Activated T-cell treated with anti-CD3 and anti-CD28 coated beads, Interleukin-2, amount 50 U/mL, for 72 hours (primary cell): ENCODE measurements around the gene ENDOU. TPM values are rescaled to one million over a fixed set of nuclear protein-coding genes. Genes with fewer than 3 reads are reported as not detected.
A peak's percentile ranks its signal among the peaks of the same experiment; 100 is the strongest.

Experiments used
- ATAC-seq, 2 donors: fragments of 150-1000 bp; cut with Tn5 transposase; replicated peaks in 1 of 2; 2 replicates each; pipeline ENCODE4 v1.10.0; 2021; ENCODE audit warnings: moderate library complexity in 2 of 2, mild to moderate bottlenecking in 1 of 2
- DNase-seq, 2 donors: peaks; one replicate each; pipeline ENCODE4 v3.0.0; 2021 to 2022; ENCODE audit warnings: mixed read lengths in 1 of 2
- H3K27ac Mint-ChIP-seq: one replicate; pipeline ENCODE4 v1.8.0; 2022; ENCODE audit warnings: mild to moderate bottlenecking, moderate library complexity, mixed read lengths
- H3K27me3 Mint-ChIP-seq: one replicate; pipeline ENCODE4 v1.8.0; 2022; ENCODE audit warnings: low read depth, mixed read lengths
- H3K36me3 Mint-ChIP-seq, 2 donors: one replicate each; pipeline ENCODE4 v1.8.0; 2022; ENCODE audit warnings: mixed read lengths in 2 of 2, mild to moderate bottlenecking in 1 of 2; ENCODE audit not compliant: insufficient read depth in 2 of 2
- H3K4me1 Mint-ChIP-seq: one replicate; pipeline ENCODE4 v1.8.0; 2022; ENCODE audit warnings: low read depth, mixed read lengths
- H3K4me3 Mint-ChIP-seq, 2 donors: one replicate each; pipeline ENCODE4 v1.8.0; 2022; ENCODE audit warnings: mild to moderate bottlenecking in 2 of 2, mixed read lengths in 2 of 2, moderate library complexity in 2 of 2
- H3K9me3 Mint-ChIP-seq, 2 donors: one replicate each; pipeline ENCODE4 v1.8.0; 2022; ENCODE audit warnings: mixed read lengths in 2 of 2
- total RNA-seq, 2 donors: library from RNA; stranded (reverse); gene quantifications; one replicate each; pipeline ENCODE4 v1.2.3, GENCODE V29; 2022

ENDOU gene
- total RNA-seq, 2 donors from 2014 or later, result 0.26 to 0.44 TPM

GRCh38 chr12:47735649-47736048 lies 10.4 kb upstream of the ENDOU start:
- DNase-seq (no peak), ATAC-seq (no peak)
- H3K27me3 Mint-ChIP-seq, result no peaks in the 10 kb centered on the region
- H3K27ac Mint-ChIP-seq, result no peak overlapping the region
- H3K36me3 Mint-ChIP-seq, result no peaks in the 10 kb centered on the region
- no peaks in the 10 kb centered on the region for H3K9me3 Mint-ChIP-seq
- peaks cover 7% of the 10 kb centered on the region for H3K4me1 Mint-ChIP-seq
- no peak overlapping the region for H3K4me3 Mint-ChIP-seq

DNA sequence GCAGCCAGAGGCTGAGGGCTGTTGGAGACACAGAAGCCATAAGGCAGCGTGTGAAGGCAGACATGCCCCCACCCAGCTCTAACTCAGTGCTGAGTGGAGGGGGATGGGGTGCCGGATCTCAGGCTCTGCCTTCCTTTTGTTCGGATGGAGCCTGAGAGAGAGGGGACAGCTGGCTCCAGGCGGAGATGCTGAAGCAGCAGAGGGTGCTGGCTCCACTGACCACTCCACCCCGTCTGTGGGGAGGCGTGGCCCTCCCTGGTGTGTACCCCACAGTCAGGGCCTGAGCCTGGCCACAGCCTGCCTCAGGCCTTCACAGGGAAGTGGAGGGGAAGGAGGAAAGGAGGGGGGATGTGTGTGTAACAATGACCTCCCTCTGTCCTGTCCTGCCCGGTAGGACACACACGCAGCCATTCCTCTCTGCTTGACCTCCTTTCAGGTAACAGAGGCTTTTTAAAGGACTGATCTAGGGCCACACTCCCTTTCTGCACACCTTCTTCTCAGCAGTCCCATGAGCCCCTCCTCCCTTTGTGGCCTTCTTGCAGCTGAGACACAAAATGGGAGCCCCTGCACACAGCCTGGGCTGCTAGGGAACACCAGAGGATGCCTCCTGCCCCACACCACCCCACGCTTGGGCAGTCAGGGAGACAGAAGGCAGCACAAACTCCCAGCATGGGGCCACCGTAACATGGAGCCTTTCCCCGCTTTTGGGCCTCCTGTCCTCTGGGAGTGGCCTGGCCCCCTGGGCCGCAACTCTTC lies 9.6 kb upstream of the ENDOU start:
- DNase-seq (no peak), ATAC-seq (no peak)
- H3K27ac Mint-ChIP-seq, result no peak overlapping the region
- no peaks in the 10 kb centered on the region for H3K9me3 Mint-ChIP-seq
- peaks cover 6% of the 10 kb centered on the region for H3K4me1 Mint-ChIP-seq
- H3K36me3 Mint-ChIP-seq, result peaks cover 0 to 1% of the 10 kb centered on the region in 2 donors
- H3K27me3 Mint-ChIP-seq, result no peaks in the 10 kb centered on the region
- H3K4me3 Mint-ChIP-seq, result no peak overlapping the region

GRCh38 chr12:47733142-47733541 lies 7.9 kb upstream of the ENDOU start:
- H3K27me3 Mint-ChIP-seq, result no peaks in the 10 kb centered on the region
- no peaks in the 10 kb centered on the region for H3K9me3 Mint-ChIP-seq
- no peak overlapping the region for H3K27ac Mint-ChIP-seq
- no peak for ATAC-seq
- no peak overlapping the region for H3K4me3 Mint-ChIP-seq
- DNase-seq, result no peak
- no peaks in the 10 kb centered on the region for H3K4me1 Mint-ChIP-seq
- peaks cover 0 to 1% of the 10 kb centered on the region in 2 donors for H3K36me3 Mint-ChIP-seq

DNA sequence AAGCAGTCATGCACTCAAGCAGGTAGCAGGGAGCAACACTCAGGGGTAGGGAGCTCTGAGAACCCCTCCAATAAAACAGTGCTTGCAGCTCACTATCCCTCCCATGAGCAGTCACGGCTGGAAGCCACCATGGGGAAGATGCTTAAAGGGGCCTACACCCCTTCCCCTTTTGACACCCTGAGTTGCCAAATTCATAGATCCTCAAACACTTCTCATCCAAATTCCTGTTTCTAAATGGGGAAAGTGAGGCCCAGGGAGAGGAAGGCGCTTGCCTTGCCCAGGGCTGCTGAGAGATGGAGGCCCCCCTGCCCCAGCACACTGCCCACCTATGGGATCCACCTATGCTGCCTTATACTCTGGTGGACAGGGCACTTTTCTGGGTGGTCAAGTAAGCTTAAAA lies 7.2 kb upstream of the ENDOU start:
- Mint-ChIP-seq H3K9me3 (no peaks in the 10 kb centered on the region), H3K4me1 (no peaks in the 10 kb centered on the region), H3K36me3 (peaks cover 0 to 1% of the 10 kb centered on the region in 2 donors), H3K27ac (no peak overlapping the region), H3K4me3 (no peak overlapping the region), H3K27me3 (no peaks in the 10 kb centered on the region)
- no peak for ATAC-seq
- no peak for DNase-seq

- ATAC-seq, result no peak
- no peaks in the 10 kb centered on the region for H3K9me3 Mint-ChIP-seq
- no peak overlapping the region for H3K4me3 Mint-ChIP-seq
- peaks cover 0 to 1% of the 10 kb centered on the region in 2 donors for H3K36me3 Mint-ChIP-seq
- no peak for DNase-seq
- no peak overlapping the region for H3K27ac Mint-ChIP-seq
- H3K27me3 Mint-ChIP-seq, result no peaks in the 10 kb centered on the region
- no peaks in the 10 kb centered on the region for H3K4me1 Mint-ChIP-seq
These were observed 6.4 kb upstream of the ENDOU start for GRCh38 chr12:47731723-47732122.

GRCh38 chr12:47730341-47730744 lies 5.1 kb upstream of the ENDOU start:
- Mint-ChIP-seq H3K27me3 (no peaks in the 10 kb centered on the region), H3K4me3 (no peak overlapping the region), H3K9me3 (no peaks in the 10 kb centered on the region), H3K4me1 (peaks cover 9% of the 10 kb centered on the region), H3K36me3 (peaks cover 0 to 1% of the 10 kb centered on the region in 2 donors), H3K27ac (no peak overlapping the region)
- ATAC-seq (no peak), DNase-seq (no peak)

DNA sequence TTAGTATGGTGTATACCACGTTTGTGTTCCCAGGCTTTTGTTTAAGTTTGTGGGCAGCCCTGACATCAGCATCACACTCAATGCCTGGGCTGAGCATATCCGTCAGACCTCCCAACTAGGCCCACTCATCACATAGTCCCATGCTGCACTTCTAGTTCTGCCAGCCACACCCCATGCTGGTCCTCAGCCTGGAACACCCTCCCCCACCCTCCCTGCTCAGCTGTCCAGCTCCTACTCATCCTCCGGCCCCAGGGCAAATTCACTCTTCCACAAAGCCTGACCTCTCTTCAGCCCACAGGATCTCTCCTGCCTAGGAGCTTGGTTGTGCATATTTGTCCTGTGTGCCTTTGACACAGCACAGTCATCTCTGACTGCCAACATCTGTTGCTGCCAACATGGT lies 3.9 kb upstream of the ENDOU start:
- Mint-ChIP-seq H3K4me3 (no peak overlapping the region), H3K36me3 (peaks cover 0 to 4% of the 10 kb centered on the region in 2 donors), H3K27me3 (no peaks in the 10 kb centered on the region), H3K27ac (no peak overlapping the region), H3K4me1 (peaks cover 11% of the 10 kb centered on the region), H3K9me3 (no peaks in the 10 kb centered on the region)
- no peak for ATAC-seq
- DNase-seq, result no peak

- Mint-ChIP-seq H3K27ac (no peak overlapping the region), H3K36me3 (peaks cover 0 to 13% of the 10 kb centered on the region in 2 donors), H3K27me3 (no peaks in the 10 kb centered on the region), H3K4me3 (no peak overlapping the region), H3K9me3 (no peaks in the 10 kb centered on the region), H3K4me1 (peaks cover 33% of the 10 kb centered on the region)
- ATAC-seq (peak; percentile 52 to 61), DNase-seq (no peak)
These were observed 603 bp upstream of the ENDOU start for GRCh38 chr12:47725893-47726292.

DNA sequence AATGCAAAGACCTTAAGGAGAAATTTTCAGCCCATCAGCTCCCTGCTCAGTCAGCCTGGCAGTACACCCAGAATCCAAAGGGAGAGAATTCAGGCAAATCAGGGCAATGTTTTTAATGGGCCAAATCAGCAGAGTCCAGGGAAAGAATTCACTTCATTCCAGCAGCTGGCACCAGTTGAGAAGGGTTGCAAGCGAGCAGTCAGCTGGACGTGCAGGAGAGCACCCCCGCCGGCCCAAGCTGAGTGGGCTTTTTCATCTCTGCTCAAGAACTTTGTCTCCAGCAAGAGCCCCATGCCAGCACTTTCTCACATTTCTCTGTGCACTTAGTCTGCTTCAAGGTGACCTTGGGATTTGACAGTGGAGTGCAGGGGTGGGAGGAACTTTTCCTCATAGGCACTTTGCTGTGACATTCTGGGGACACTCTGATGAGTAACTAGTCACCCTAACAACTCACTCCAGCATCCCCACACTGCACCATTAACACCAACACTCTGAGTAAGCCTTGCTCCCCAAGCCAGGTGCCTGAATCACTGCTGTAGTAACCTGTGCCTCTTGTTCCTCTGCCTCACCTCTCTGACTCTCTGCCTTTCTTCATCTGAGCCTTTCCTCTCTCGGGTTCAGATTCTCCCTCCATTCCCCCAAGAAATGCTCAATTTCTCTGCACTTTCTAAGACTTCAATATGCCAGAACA lies 2.2 kb downstream of the ENDOU start:
- H3K27me3 Mint-ChIP-seq, result no peaks in the 10 kb centered on the region
- H3K4me1 Mint-ChIP-seq, result peaks cover 35% of the 10 kb centered on the region
- H3K36me3 Mint-ChIP-seq, result peaks cover 0 to 12% of the 10 kb centered on the region in 2 donors
- no peaks in the 10 kb centered on the region for H3K9me3 Mint-ChIP-seq
- DNase-seq (no peak), ATAC-seq (peak; percentile 47 to 58)
- H3K27ac Mint-ChIP-seq, result no peak overlapping the region
- no peak overlapping the region for H3K4me3 Mint-ChIP-seq

DNA sequence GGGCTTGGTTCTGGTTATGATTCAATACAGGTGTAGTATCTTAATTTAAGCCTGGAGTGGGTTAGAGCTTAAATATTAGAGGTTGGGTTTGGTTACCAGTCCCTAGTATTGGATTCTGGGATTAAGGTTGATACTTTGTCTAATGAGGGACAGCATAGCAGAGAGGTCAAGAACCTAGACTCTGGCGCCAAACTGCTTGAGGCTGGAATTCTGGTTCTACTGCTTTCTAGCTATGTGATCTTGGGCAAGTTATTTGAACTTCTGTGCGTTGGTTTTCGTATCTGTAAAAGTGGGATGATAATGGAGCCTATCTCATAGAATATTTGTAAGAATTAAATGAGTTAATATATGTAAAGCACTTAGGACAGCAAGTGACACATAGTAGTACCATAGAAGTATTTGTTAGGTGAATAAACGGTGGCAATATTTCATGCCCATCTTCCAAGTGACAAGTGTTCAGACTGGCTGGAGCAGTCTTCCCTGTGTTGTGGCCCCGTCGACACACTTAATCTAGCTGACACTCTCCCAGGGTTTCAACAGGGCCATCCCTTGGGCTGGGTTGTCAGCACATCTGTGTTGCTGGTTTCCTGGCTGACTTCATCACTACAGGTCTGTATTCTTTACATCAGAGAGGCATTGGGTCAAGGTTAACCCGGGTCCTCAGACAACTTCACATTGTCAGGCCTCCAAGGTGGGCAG lies 3.0 kb downstream of the ENDOU start:
- Mint-ChIP-seq H3K27ac (peak overlapping the region; percentile 25), H3K27me3 (no peaks in the 10 kb centered on the region), H3K4me1 (peaks cover 43% of the 10 kb centered on the region), H3K4me3 (peak overlapping the region in 1 of 2 donors; percentile 42), H3K36me3 (peaks cover 0 to 12% of the 10 kb centered on the region in 2 donors), H3K9me3 (no peaks in the 10 kb centered on the region)
- ATAC-seq (no peak), DNase-seq (no peak)

DNA sequence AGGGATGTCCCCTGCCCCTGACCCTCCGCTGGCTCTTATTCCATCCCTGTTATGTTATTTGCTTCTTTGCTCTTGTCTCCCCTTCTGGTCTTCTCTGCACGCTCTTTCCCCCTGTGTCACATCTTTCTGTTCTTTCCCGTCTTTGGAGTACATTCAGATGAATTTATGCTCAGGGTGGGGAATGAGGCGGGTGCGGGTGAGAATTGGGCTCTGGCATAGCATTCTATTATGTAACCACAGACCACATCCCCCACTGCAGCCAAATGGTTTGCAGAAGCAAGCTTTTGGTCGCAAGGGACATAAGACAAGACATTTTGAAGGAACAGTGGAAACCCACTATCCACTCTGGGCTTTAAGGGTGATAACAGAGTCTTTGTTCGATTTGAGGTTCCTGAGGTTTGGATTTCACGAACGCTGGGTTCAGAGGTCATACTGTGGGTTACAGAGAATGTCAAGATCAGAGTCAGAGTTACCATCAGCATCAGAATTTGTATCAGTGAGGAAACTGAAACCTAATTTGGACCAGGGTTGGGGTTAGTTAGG lies 3.8 kb downstream of the ENDOU start:
- H3K4me1 Mint-ChIP-seq, result peaks cover 51% of the 10 kb centered on the region
- no peaks in the 10 kb centered on the region for H3K27me3 Mint-ChIP-seq
- H3K9me3 Mint-ChIP-seq, result no peaks in the 10 kb centered on the region
- peak overlapping the region; percentile 25 for H3K27ac Mint-ChIP-seq
- H3K36me3 Mint-ChIP-seq, result peaks cover 0 to 12% of the 10 kb centered on the region in 2 donors
- DNase-seq (no peak), ATAC-seq (peak; percentile 38 to 43)
- peak overlapping the region in 1 of 2 donors; percentile 42 for H3K4me3 Mint-ChIP-seq

DNA sequence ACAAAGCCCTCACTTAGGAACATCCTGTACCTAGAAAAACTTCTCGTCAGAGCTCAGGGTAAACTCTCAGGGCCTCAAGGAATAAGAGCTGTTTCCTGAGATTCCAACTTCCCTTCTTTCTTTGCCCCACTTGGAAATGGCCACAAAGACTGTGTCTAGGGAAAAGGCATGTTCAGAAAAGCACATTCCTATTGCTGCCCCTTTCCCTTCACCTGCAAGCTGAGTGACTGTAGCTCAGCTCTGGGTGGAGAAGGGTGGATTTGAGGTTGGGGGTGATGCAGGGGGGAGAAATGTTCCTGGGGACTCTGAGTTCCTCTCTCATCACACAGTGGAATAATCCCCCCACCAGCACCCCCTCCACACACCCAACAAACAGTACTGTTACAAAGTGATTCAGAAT lies 6.8 kb downstream of the ENDOU start:
- Mint-ChIP-seq H3K27ac (no peak overlapping the region), H3K4me1 (peaks cover 58% of the 10 kb centered on the region), H3K4me3 (no peak overlapping the region), H3K27me3 (no peaks in the 10 kb centered on the region), H3K36me3 (peaks cover 0 to 7% of the 10 kb centered on the region in 2 donors), H3K9me3 (no peaks in the 10 kb centered on the region)
- DNase-seq (no peak), ATAC-seq (no peak)
